Liver (tissue), 9 donors: ENCODE measurements around the gene HHAT. TPM values are rescaled to one million over a fixed set of nuclear protein-coding genes. Genes with fewer than 3 reads are reported as not detected.

Experiments
- DNase-seq: peaks from one replicate; pipeline ENCODE4 v3.0.0-alpha.2; 2017; ENCODE audit warnings: low spot score
- H3K27ac ChIP-seq, 2 donors: one replicate each; pipeline ENCODE4 v1.7.0; 2013; ENCODE audit warnings: inconsistent platforms in 2 of 2, low read length in 2 of 2, control low read depth in 1 of 2, low read depth in 1 of 2, mild to moderate bottlenecking in 1 of 2
- H3K27me3 ChIP-seq, 4 donors: one replicate each; pipeline versions ENCODE4 v1.6.1 to v1.7.0; 2013; ENCODE audit warnings: low read length in 3 of 4, inconsistent platforms in 1 of 4, mild to moderate bottlenecking in 1 of 4, moderate library complexity in 1 of 4; ENCODE audit not compliant: control insufficient read depth in 4 of 4, insufficient read depth in 4 of 4
- H3K36me3 ChIP-seq, 4 donors: one replicate each; pipeline versions ENCODE4 v1.6.1 to v1.7.0; 2013; ENCODE audit warnings: low read length in 3 of 4, mild to moderate bottlenecking in 3 of 4, low read depth in 1 of 4, moderate library complexity in 1 of 4; ENCODE audit not compliant: control insufficient read depth in 4 of 4, insufficient read depth in 3 of 4
- H3K4me1 ChIP-seq, 4 donors: one replicate each; pipeline versions ENCODE4 v1.6.1 to v1.7.0; 2013; ENCODE audit warnings: low read length in 3 of 4, mild to moderate bottlenecking in 3 of 4, moderate library complexity in 1 of 4; ENCODE audit not compliant: control insufficient read depth in 4 of 4, insufficient read depth in 4 of 4
- H3K4me3 ChIP-seq, 3 donors: one replicate each; pipeline versions ENCODE4 v1.6.1 to v1.7.0; 2013; ENCODE audit warnings: low read length in 3 of 3, control low read depth in 1 of 3, low read depth in 1 of 3, mild to moderate bottlenecking in 1 of 3
- H3K9ac ChIP-seq, 2 donors: one replicate each; pipeline ENCODE4 v1.7.0; 2013; ENCODE audit warnings: low read length in 2 of 2, mild to moderate bottlenecking in 2 of 2, moderate library complexity in 2 of 2, control low read depth in 1 of 2, low read depth in 1 of 2
- H3K9me3 ChIP-seq, 4 donors: one replicate each; pipeline versions ENCODE4 v1.6.1 to v1.7.0; 2013; ENCODE audit warnings: low read length in 3 of 4; ENCODE audit not compliant: control insufficient read depth in 4 of 4
- FOXA2 ChIP-seq: IDR thresholded peaks from 2 replicates; pipeline ENCODE4 v1.6.1; 2016; ENCODE audit warnings: antibody characterized with exemption
- GABPA ChIP-seq, 2 donors: IDR thresholded peaks in 1 of 2; conservative IDR thresholded peaks in 1 of 2; 2 replicates each; pipeline ENCODE4 v1.6.1; 2016; ENCODE audit warnings: antibody characterized with exemption in 2 of 2, mild to moderate bottlenecking in 1 of 2, moderate library complexity in 1 of 2
- HNF4A ChIP-seq, 2 donors: conservative IDR thresholded peaks; 2 replicates each; pipeline ENCODE4 v1.6.1; 2016; ENCODE audit warnings: antibody characterized with exemption in 2 of 2, mild to moderate bottlenecking in 2 of 2
- HNF4G ChIP-seq: IDR thresholded peaks from 2 replicates; pipeline ENCODE4 v1.6.1; 2016; ENCODE audit warnings: antibody characterized with exemption
- JUND ChIP-seq, 2 donors: IDR thresholded peaks; 2 replicates each; pipeline ENCODE4 v1.6.1; 2016; ENCODE audit warnings: antibody characterized with exemption in 2 of 2
- NR2F2 ChIP-seq: IDR thresholded peaks from 2 replicates; pipeline ENCODE4 v1.6.1; 2016; ENCODE audit warnings: antibody characterized with exemption
- RAD21 ChIP-seq, 2 donors: IDR thresholded peaks; 2 replicates each; pipeline ENCODE4 v1.6.1; 2016; ENCODE audit warnings: antibody characterized with exemption in 2 of 2, mild to moderate bottlenecking in 2 of 2
- SP1 ChIP-seq: IDR thresholded peaks from 2 replicates; pipeline ENCODE4 v1.6.1; 2018; ENCODE audit warnings: antibody characterized with exemption, mild to moderate bottlenecking
- TAF1 ChIP-seq: conservative IDR thresholded peaks from 2 replicates; pipeline ENCODE4 v1.6.1; 2016; ENCODE audit warnings: antibody characterized with exemption, mild to moderate bottlenecking
- YY1 ChIP-seq: IDR thresholded peaks from 2 replicates; pipeline ENCODE4 v1.6.1; 2016; ENCODE audit warnings: antibody characterized with exemption, mild to moderate bottlenecking
- WGBS: extraction: QIAGEN DNeasy Blood & Tissue Kit; methylation state at CpG from one replicate; pipeline ENCODE4 v1.1.7; 2013; 5-methylcytosine and 5-hydroxymethylcytosine counted together
- polyA plus RNA-seq, 2 donors: library from polyadenylated mRNA; stranded (reverse) in 1 of 2; unstranded in 1 of 2; fragments of 200-250 nt in 1 of 2; fragments of >200 nt in 1 of 2; fragmentation: Nextera tagmentation in 1 of 2; extraction: Ambion mirVana in 1 of 2; gene quantifications; one replicate each; pipeline versions ENCODE4 v1.2.1 to v1.2.3, GENCODE V29; 2013 to 2015
- total RNA-seq, 2 donors: library from RNA; depleted of rRNA; stranded (reverse); fragments of >200 nt; gene quantifications; one replicate each; pipeline ENCODE4 v1.2.3, GENCODE V29; 2014
- TF ChIP-seq, protein P1 (sequence below): IDR thresholded peaks from 2 replicates; pipeline ENCODE4 v1.6.1; 2016; ENCODE audit warnings: antibody characterized with exemption
- TF ChIP-seq, protein P2 (sequence below): fragments of 150-350 bp; IDR thresholded peaks from 2 replicates; pipeline ENCODE4 v1.5.1; 2017; ENCODE audit warnings: improper control_type of control experiment, low read depth, low read length; ENCODE audit not compliant: missing input control
- TF ChIP-seq, protein P3 (sequence below): IDR thresholded peaks from 2 replicates; pipeline ENCODE4 v1.6.1; 2016; ENCODE audit warnings: antibody characterized with exemption, mild to moderate bottlenecking
- TF ChIP-seq, protein P4 (sequence below): IDR thresholded peaks from 2 replicates; pipeline ENCODE4 v1.6.1; 2016; ENCODE audit warnings: antibody characterized with exemption
- TF ChIP-seq, protein P5 (sequence below): IDR thresholded peaks from 2 replicates; pipeline ENCODE4 v1.6.1; 2016; ENCODE audit warnings: antibody characterized with exemption
- donor health status: healthy.
- donor health status: healthy.
- donor health status: healthy.
- donor health status: healthy.
- donor health status: healthy.

Gene HHAT
- total and polyA plus RNA-seq, 4 donors: 1.3 to 2.2 (median 1.6) TPM

DNA sequence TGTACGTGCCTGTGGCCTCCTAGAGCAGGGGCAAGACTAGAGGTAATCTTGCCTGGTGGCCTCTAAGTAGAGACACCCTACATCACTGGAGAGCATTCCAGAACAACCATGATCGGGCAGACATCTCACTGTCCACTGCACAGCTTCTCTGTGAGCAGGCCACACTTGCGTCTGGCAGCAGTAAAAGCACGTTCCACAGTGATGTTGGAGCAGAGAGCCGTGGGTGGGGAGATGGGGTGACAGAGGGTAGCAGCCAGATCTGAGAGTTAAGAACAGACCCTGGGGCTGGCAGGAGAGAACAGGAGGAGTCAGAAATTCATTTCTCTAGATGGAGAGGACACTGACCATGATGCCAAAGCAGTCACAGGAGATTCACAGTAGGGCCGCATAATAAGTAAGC is 293.0 kb downstream of the HHAT start:
- Histone ChIP-seq H3K4me1 (no peaks in the 10 kb centered on the region), H3K36me3 (no peaks in the 10 kb centered on the region), H3K27me3 (no peaks in the 10 kb centered on the region), H3K4me3 (no peak overlapping the region), H3K27ac (no peak overlapping the region), H3K9ac (no peak overlapping the region), H3K9me3 (no peaks in the 10 kb centered on the region)
- TF ChIP-seq, protein P1, sequence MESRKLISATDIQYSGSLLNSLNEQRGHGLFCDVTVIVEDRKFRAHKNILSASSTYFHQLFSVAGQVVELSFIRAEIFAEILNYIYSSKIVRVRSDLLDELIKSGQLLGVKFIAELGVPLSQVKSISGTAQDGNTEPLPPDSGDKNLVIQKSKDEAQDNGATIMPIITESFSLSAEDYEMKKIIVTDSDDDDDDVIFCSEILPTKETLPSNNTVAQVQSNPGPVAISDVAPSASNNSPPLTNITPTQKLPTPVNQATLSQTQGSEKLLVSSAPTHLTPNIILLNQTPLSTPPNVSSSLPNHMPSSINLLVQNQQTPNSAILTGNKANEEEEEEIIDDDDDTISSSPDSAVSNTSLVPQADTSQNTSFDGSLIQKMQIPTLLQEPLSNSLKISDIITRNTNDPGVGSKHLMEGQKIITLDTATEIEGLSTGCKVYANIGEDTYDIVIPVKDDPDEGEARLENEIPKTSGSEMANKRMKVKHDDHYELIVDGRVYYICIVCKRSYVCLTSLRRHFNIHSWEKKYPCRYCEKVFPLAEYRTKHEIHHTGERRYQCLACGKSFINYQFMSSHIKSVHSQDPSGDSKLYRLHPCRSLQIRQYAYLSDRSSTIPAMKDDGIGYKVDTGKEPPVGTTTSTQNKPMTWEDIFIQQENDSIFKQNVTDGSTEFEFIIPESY: no peak
- no peak for TF ChIP-seq RAD21 (IDR thresholded peaks at IDR 0.05)
- TF ChIP-seq, protein P2, sequence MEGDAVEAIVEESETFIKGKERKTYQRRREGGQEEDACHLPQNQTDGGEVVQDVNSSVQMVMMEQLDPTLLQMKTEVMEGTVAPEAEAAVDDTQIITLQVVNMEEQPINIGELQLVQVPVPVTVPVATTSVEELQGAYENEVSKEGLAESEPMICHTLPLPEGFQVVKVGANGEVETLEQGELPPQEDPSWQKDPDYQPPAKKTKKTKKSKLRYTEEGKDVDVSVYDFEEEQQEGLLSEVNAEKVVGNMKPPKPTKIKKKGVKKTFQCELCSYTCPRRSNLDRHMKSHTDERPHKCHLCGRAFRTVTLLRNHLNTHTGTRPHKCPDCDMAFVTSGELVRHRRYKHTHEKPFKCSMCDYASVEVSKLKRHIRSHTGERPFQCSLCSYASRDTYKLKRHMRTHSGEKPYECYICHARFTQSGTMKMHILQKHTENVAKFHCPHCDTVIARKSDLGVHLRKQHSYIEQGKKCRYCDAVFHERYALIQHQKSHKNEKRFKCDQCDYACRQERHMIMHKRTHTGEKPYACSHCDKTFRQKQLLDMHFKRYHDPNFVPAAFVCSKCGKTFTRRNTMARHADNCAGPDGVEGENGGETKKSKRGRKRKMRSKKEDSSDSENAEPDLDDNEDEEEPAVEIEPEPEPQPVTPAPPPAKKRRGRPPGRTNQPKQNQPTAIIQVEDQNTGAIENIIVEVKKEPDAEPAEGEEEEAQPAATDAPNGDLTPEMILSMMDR: no peak
- 93% methylated on average over 6 of the region's 6 CpGs for WGBS
- DNase-seq: no peak

DNA sequence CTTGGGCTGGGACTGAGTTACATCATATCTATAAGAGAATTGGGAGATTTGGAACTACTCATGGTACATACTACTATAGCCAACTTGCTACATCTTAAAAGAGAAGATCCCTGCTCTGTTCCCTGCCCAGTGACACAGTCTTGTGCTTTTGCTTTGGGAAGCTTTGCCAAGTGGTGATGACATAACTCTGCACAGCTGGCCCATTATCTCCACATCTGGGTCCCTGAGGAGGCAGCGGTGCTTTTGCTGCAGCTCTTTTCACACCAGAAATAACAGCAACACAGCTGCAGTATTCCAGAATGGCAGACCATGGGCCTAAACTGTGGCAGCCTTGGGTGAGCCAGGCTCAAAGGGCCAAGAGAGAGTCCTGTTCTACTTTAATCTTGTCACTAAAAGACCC is 296.0 kb downstream of the HHAT start:
- H3K9me3 ChIP-seq: no peaks in the 10 kb centered on the region
- no peak overlapping the region for H3K9ac ChIP-seq
- H3K4me3 ChIP-seq: no peak overlapping the region
- H3K27ac ChIP-seq: no peak overlapping the region
- no peak for TF ChIP-seq FOXA2
- no peak for TF ChIP-seq HNF4A (conservative IDR thresholded peaks at IDR 0.05)
- no peak for TF ChIP-seq GABPA (IDR thresholded peaks at IDR 0.05 in 1 of 2, conservative IDR thresholded peaks at IDR 0.05 in 1 of 2)
- TF ChIP-seq SP1: no peak
- TF ChIP-seq JUND (IDR thresholded peaks at IDR 0.05): no peak
- no peak for TF ChIP-seq TAF1
- TF ChIP-seq HNF4G: no peak
- H3K27me3 ChIP-seq: no peaks in the 10 kb centered on the region
- DNase-seq: no peak
- no peaks in the 10 kb centered on the region for H3K4me1 ChIP-seq
- no peaks in the 10 kb centered on the region for H3K36me3 ChIP-seq
- 93% methylated on average over 1 of the region's 1 CpG for WGBS

DNA sequence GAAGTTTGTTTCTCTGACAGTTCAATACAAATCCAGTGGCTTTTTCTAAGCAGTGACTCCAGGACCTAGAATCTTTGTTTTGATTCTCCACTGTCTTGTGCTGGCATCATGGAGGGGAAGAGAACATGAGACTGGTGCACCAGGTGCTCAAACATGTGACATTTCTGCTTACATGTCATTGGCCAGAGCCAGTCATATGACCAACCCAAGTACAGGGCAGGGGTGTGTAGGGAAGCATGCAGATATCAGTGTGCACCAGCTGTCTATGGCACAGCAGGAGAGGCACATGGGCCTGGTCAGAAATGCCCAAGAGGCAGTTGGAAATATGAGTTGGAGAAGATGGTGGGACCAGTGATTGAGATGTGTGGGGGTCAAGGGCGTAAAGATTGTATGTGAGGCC is 297.0 kb downstream of the HHAT start:
- 96% methylated on average over 1 of the region's 1 CpG for WGBS
- TF ChIP-seq JUND (IDR thresholded peaks at IDR 0.05) (no peak), NR2F2 (no peak), GABPA (IDR thresholded peaks at IDR 0.05 in 1 of 2, conservative IDR thresholded peaks at IDR 0.05 in 1 of 2) (no peak), YY1 (no peak), SP1 (no peak)
- TF ChIP-seq, protein P3, sequence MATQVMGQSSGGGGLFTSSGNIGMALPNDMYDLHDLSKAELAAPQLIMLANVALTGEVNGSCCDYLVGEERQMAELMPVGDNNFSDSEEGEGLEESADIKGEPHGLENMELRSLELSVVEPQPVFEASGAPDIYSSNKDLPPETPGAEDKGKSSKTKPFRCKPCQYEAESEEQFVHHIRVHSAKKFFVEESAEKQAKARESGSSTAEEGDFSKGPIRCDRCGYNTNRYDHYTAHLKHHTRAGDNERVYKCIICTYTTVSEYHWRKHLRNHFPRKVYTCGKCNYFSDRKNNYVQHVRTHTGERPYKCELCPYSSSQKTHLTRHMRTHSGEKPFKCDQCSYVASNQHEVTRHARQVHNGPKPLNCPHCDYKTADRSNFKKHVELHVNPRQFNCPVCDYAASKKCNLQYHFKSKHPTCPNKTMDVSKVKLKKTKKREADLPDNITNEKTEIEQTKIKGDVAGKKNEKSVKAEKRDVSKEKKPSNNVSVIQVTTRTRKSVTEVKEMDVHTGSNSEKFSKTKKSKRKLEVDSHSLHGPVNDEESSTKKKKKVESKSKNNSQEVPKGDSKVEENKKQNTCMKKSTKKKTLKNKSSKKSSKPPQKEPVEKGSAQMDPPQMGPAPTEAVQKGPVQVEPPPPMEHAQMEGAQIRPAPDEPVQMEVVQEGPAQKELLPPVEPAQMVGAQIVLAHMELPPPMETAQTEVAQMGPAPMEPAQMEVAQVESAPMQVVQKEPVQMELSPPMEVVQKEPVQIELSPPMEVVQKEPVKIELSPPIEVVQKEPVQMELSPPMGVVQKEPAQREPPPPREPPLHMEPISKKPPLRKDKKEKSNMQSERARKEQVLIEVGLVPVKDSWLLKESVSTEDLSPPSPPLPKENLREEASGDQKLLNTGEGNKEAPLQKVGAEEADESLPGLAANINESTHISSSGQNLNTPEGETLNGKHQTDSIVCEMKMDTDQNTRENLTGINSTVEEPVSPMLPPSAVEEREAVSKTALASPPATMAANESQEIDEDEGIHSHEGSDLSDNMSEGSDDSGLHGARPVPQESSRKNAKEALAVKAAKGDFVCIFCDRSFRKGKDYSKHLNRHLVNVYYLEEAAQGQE: no peak
- TF ChIP-seq, protein P4, sequence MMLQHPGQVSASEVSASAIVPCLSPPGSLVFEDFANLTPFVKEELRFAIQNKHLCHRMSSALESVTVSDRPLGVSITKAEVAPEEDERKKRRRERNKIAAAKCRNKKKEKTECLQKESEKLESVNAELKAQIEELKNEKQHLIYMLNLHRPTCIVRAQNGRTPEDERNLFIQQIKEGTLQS: no peak
- TF ChIP-seq, protein P5, sequence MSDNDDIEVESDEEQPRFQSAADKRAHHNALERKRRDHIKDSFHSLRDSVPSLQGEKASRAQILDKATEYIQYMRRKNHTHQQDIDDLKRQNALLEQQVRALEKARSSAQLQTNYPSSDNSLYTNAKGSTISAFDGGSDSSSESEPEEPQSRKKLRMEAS: no peak
- Histone ChIP-seq H3K27ac (no peak overlapping the region), H3K27me3 (no peaks in the 10 kb centered on the region), H3K9me3 (no peaks in the 10 kb centered on the region), H3K36me3 (no peaks in the 10 kb centered on the region), H3K9ac (no peak overlapping the region), H3K4me3 (no peak overlapping the region), H3K4me1 (no peaks in the 10 kb centered on the region)
- no peak for DNase-seq
